Vagina (tissue), 2 donors: ENCODE results near the gene POLR3C.

Experiments used
- CTCF ChIP-seq, 3 experiments: fragments of 450-650 bp in 2 of 3; fragments of 200-600 bp in 1 of 3; sonication (generic) in 1 of 3; IDR thresholded peaks; one replicate each; pipeline ENCODE4 v1.5.1; 2017 to 2019; ENCODE audit warnings: antibody characterized with exemption in 3 of 3, mild to moderate bottlenecking in 2 of 3, moderate library complexity in 2 of 3
- POLR2A ChIP-seq, 2 donors: fragments of 450-650 bp; IDR thresholded peaks; one replicate each; pipeline ENCODE4 v1.6.1; 2017; ENCODE audit warnings: antibody characterized with exemption in 2 of 2, mild to moderate bottlenecking in 2 of 2, moderate library complexity in 2 of 2

- TF ChIP-seq CTCF (IDR thresholded peaks at IDR 0.05) (no peak), POLR2A (IDR thresholded peaks at IDR 0.05) (no peak)
Observed at GRCh38 chr1:145785547-145785946, 38.5 kb upstream of the POLR3C start.
